ENCODE data around the gene CHPF2. TPM values are rescaled to one million over a fixed set of nuclear protein-coding genes. Genes with fewer than 3 reads are reported as not detected.

Gene CHPF2
- total RNA-seq = 56.2 and 89.6 TPM in 2 replicates

GRCh38 chr7:151232091-151232916 is at the start of gene CHPF2:
TSS of gene CHPF2 (plus strand) at chr7:151232483. CDS start at chr7:151234012, 1,529 bp downstream.

GRCh38 chr7:151186640-151187408 is 45.5 kb upstream of the CHPF2 start, which contains the start of gene ASB10:
TSS of gene ASB10 (minus strand) at chr7:151187250. CDS start at chr7:151187130, 120 bp downstream.

GRCh38 chr7:151210087-151210854 is 22.0 kb upstream of the CHPF2 start, which contains the start of gene H2BK1:
TSS of gene H2BK1 (minus strand) at chr7:151210488. CDS start at chr7:151210318, 170 bp downstream.

GRCh38 chr7:151226875-151227782 is 5.2 kb upstream of the CHPF2 start, which contains the start of gene ABCF2:
TSS of gene ABCF2 (minus strand) at chr7:151227205. CDS start at chr7:151226458, 747 bp downstream.

GRCh38 chr7:151248346-151249033 is 16.2 kb downstream of the CHPF2 start, which contains the start of gene SMARCD3:
TSS of gene SMARCD3 (minus strand) at chr7:151248694. CDS start at chr7:151248562, 132 bp downstream.

Other genes starting within 250 kb of the CHPF2 start
- 2.9 and 3.5 TPM in 2 replicates for gene NOS3, start 241.5 kb upstream of the CHPF2 start, total RNA-seq
- 0.12 TPM in 1 of 2 replicates, not detected in the other for gene ATG9B, start 208.0 kb upstream of the CHPF2 start, total RNA-seq
- 21.6 and 30.9 TPM in 2 replicates for gene ABCB8, start 204.0 kb upstream of the CHPF2 start, total RNA-seq
- gene ASIC3, start 184.0 kb upstream of the CHPF2 start, total RNA-seq = 0.17 and 0.47 TPM in 2 replicates
- 11.8 and 15.2 TPM in 2 replicates for gene CDK5, start 174.6 kb upstream of the CHPF2 start, total RNA-seq
- gene SLC4A2, start 172.9 kb upstream of the CHPF2 start, total RNA-seq = 111 and 200 TPM in 2 replicates
- 72.9 and 100 TPM in 2 replicates for gene FASTK, start 151.7 kb upstream of the CHPF2 start, total RNA-seq
- 44.2 and 46.4 TPM in 2 replicates for gene TMUB1, start 149.0 kb upstream of the CHPF2 start, total RNA-seq
- gene AGAP3, start 146.0 kb upstream of the CHPF2 start, total RNA-seq = 28.1 and 37.1 TPM in 2 replicates
- not detected in 2 replicates for gene GBX1, start 64.8 kb upstream of the CHPF2 start, total RNA-seq
- not detected in 2 replicates for gene ASB10, start 45.2 kb upstream of the CHPF2 start, total RNA-seq
- not detected in 2 replicates for gene H2BK1, start 22.0 kb upstream of the CHPF2 start, total RNA-seq
- 34.2 and 43.7 TPM in 2 replicates for gene ABCF2, start 5.3 kb upstream of the CHPF2 start, total RNA-seq
- gene SMARCD3, start 16.2 kb downstream of the CHPF2 start, total RNA-seq = 58.6 and 67.7 TPM in 2 replicates
- 30.7 TPM in 2 replicates for gene NUB1, start 109.3 kb downstream of the CHPF2 start, total RNA-seq
- 2.3 and 7.6 TPM in 2 replicates for gene WDR86, start 177.6 kb downstream of the CHPF2 start, total RNA-seq
- under 0.01 TPM in 1 of 2 replicates, not detected in the other for gene CRYGN, start 207.7 kb downstream of the CHPF2 start, total RNA-seq

All from pericardium fibroblast (primary cell).